Stimulated activated CD4-positive, alpha-beta T cell treated with anti-CD3 and anti-CD28 coated beads, Interleukin-1b, Interleukin-23, amount 100 ng/mL, for 24 hours (primary cell): ENCODE measurements around the gene FAM9C.
A peak's percentile ranks its signal among the peaks of the same experiment; 100 is the strongest.
"Not testable (repeated sequence)": the region's sequence is repeated elsewhere in the genome, so short reads cannot be mapped to it uniquely, and the experiment has no call there.

Experiments
- DNase-seq, 4 experiments: peaks; one replicate each; pipeline ENCODE4 v3.0.0-alpha.2; 2020; ENCODE audit warnings: low read depth in 4 of 4, low spot score in 1 of 4

Gene FAM9C

GRCh38 chrX:13044441-13044840 lies at the start of gene FAM9C:
TSS of gene FAM9C (minus strand) at chrX:13044620. CDS start at chrX:13043789, 831 bp downstream.
- DNase-seq = no peak

- DNase-seq = no peak
Measured at GRCh38 chrX:13093529-13094140, 49.2 kb upstream of the FAM9C start.

DNA sequence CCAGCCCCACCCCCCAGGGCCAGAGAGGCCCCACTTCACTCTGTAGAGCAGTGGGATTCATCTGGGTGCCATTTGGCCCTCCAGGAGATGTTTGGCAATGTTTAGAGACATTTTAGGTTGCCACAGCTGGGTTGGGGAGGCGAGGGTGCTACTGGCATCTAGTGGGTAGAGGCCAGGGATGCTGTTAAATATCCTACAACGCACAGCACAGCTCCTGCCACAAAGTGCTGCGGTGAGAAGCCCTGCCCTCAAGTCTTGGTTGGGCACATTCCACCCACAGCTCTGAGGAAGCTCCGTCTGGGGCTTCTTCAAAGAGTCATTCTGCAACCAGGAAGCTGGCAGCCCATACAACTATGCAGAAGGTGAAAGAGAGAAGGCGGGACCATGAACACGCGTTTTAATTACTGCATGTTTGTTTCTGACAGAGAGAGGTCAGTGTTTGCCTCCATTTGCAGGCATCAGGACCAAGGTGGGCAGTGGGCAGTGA lies 48.1 kb upstream of the FAM9C start:
- peak in 2 of 4 experiments; percentile 45 to 54 for DNase-seq

DNA sequence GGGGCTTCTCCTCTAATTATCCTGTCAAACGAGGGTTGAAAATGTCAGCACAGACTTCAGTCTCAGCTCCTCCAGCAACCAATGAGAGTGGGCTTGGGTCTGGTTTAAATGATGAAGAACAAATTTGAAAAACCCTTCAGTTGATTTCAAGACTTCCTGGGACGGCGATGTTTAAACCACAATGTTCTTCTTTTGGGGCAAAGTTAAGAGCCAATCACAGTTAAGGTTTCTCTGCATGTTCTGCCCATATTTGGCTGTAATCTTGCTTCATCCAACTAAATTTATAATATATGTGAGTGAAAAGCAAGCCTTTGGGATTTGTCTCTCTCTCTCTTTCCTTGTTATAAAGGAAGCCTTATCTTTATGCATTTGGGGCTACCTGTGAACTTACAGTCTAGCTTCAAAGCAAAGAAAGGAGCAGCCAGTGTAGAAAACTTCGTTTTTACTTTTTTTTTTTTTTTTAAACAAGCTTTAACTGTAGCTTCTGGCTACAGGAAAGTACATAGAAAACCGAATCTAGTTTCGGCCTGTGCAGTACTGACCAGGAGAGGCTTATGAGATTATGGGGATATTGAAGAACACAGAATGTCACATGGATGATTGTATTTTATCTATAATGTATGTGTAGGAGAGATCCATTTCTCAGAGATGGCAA lies 46.8 kb upstream of the FAM9C start:
- no peak for DNase-seq

DNA sequence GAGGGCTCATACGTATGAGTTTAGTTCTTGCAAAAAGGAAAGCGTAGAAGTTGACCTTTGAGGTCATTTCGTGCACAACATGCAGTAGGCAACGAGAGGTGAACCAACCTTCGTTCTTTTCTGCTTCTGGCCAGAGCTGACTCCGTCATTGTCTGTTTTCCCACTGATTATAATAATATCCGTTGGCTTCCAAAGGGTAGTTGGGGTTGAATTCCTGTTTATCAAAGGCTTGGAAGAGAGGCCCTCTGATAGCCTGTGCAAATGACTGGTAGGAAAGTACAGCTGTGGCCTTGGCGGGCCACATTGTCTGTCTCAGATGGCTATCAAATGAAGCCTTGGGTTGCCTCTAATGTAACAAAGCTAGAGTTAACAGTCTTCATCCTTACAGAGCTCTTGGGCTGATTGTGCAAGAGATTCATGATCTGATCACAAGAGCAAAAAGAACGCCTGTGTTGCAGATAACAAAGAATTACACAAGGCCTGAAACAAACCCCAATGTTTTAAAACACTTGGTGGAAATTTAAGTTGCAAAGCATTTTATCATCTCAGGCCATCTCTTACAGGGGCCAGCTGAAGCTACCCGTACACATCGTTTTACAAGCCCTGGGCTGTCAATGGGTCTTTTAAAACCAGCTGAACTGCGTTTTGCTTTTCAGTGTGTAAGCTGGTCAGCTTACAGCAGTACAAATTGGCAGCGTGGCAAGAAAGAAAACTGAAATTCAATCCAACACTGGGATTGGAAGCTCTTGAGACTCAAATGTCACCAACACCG lies 46.1 kb upstream of the FAM9C start:
- no peak for DNase-seq

GRCh38 chrX:13090027-13090338 lies 45.6 kb upstream of the FAM9C start:
- no peak for DNase-seq

DNA sequence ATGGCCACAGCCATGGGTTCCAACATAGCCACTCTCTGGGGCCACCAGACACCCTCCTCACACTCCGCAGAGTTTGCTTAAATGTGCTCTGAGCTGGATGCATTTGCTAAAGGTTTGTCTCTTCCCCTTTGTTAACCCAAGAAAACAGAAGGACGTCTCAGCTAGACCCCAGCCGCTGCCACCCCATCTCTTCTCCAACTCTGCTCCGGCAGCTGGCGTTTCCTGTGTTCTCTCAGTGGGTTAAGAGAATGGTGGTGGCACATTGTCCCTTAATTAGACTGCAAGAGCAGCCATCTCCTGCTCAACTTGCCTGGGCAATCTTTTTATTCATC lies 43.7 kb upstream of the FAM9C start:
- no peak for DNase-seq

DNA sequence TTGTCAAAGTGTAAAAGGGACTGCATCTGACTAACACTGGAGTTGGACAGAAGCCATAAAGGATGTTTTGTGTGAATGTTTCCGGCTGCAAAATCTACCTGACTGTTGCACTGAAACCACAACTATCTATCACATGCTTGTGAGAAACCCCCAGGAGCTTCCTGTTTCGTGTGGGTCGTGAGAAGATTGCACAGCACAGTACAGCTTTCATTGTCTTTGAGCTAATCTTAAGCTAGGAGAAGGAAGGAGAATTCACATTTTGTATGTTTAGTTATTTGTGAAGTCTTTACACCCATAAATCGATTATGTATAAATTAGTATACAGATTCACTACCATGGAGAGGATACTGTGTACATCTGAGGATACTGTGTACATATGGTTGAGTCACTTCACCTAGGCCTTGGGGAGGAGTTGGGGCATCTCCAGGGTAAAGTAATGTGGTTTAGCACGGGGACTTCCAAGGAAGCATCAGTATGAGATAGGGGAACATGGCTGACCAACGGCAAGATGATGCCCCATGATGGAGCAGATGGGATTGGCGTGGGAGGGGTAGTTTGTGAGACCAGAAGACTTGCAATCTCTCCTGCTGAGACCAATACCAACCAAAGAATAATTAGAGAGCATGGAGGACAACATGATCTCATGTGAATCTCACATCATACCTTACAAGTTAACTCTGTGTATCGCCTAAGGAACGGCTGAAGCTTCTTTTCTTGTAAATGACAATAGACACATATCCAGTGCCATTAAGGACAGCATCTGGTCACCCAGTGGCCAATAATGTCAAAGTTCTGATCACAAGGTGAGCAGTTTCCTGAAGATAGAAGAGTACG lies 43.1 kb upstream of the FAM9C start:
- DNase-seq = peak in 1 of 4 experiments; percentile 35

DNA sequence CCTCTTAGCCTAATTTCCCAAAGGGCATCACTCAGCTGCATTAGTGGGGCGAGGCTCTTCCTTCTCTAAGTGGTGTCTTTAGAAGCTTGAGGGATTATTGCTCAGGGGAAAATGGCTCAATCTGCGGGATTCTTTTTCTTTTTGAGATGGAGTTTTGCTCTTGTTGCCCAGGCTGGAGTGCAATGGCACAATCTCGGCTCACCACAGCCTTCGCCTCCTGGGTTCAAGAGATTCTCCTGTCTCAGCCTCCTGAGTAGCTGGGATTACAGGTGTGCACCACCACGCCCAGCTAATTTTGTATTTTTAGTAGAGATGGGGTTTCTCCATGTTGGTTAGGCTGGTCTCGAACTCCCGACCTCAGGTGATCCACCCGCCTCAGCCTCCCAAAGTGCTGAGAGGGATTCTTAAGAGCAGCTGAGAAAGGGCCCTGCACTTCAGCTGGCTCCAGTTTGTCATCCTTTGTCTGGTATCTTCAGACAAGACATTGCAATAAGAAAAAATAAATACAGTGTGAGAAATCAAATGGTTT lies 42.4 kb upstream of the FAM9C start:
- DNase-seq = not testable (repeated sequence)

- no peak for DNase-seq
Measured at GRCh38 chrX:13086076-13086475, 41.7 kb upstream of the FAM9C start.

DNA sequence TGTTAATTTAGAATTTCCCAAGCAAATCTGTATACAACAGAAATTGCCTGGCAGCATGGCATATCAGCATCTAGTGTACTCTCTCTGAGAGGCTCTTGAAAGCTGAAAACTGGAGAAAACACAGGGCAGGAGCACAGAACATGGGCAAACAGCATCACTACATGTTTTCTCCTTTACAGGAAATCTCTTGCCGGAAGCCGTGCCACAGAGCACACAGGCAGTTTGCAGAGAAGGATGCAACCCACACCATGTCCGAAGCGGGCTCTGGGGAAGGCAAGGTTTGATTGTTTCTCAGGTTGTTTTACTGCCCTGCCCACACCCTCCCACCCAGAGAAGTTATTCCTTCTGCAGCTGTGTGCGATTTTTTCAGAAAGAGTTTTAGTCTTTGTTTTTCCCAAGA lies 41.1 kb upstream of the FAM9C start:
- DNase-seq = no peak

DNA sequence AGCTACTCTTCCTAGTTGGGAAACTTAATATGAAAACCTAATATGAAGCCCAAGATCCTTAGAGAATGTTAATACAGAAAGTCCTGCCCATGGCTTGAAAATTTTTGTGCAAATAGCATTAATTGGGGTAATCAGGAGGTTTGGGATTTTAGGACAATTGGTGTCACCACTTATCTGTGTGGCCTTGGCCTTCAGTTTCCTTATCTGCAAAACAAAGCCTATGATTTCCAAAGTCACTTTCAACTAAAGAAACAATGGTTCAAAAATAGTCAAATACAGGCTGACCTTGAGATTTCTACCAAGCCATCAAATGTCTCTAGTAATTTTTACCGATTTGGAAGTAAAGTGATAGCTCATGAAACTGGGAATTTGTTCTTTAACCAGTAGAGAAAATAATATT lies 40.2 kb upstream of the FAM9C start:
- no peak for DNase-seq

- not testable (repeated sequence) for DNase-seq
Measured at GRCh38 chrX:13083755-13084326, 39.4 kb upstream of the FAM9C start.

GRCh38 chrX:13082206-13083065 lies 38.0 kb upstream of the FAM9C start:
- no peak for DNase-seq

- no peak for DNase-seq
Measured at GRCh38 chrX:13081395-13082205, 37.2 kb upstream of the FAM9C start.

DNA sequence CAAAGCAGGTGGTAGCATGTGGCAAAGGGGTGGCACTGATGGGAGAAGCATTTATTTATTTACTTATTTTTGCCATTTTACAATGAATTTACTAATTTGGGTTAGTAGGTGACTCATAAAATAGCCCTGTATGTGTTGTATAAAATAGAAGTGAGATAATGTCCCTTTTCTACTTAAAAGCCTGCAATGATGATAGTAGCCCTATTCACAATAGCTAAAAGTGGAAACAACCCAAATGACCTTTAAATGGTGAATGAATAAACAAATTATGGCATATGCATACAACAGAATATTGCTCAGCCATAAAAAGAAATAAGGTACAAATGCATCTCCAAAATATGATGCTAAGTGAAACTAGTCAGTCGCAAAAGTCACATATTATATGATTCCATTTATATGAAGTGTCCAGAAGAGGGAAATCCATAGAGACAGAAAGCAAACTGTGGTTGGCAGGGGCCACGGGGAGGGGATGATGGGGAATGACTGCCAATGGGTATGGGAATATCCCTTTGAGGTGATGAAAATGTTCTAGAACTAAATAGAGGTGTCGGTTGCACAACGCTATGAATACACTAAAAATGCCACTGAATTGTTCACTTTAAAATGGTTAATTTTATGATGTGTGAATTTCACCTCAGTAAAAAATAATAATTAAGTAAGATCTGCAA lies 35.8 kb upstream of the FAM9C start:
- no peak for DNase-seq

DNA sequence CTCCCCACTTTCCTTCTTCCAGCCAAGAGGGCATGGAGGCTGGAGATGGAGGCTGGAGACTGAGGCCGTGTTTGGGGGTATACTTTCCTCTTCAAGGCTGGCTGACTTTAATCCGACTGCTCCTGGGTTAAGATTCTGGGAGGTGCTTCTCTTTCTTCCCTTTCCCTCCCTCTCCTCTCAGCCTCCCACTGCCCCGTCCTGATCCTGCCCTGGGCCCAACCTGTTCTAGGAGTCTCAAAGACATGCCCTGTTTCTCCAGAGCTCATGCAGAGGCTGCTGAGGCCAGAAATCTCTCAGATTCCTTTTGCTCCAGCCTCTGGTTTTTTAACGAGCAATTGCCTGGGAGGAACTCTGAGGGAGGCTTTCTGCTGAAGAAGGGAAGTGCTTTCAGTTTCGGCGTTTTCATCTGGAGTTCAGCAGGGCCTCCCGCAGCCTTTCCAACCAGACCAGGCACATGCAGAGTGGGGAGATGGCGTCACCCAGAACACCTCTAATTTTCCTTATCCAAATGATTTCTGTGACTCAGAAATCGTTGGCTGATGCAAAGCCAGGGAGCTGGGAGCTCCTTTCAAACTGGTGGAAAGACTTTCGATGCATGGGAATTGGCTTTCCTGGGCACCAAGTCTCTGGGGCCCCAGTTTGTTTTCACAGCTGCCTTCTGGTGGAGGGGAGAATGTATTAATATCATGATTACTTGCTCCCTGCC lies 34.5 kb upstream of the FAM9C start:
- DNase-seq = no peak

DNA sequence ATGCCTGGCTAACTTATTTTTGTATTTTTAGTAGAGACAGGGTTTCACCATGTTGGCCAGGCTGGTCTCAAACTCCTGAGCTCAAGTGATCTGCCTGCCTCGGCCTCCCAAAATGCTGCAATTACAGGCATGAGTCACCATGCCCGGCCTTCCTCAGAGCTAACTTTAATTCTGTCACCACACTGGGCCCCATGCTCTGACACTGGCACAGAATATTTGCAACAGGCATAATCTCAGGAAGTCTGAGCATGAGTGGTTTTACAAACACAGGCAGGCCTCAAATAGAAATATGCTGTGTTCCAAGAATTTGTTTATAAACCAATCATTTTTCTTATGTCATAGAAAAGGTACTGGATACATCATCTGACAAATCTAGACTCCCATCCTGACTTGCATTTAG lies 32.7 kb upstream of the FAM9C start:
- no peak for DNase-seq
